Kidney capillary endothelial cell (primary cell): ENCODE measurements around the gene ARFGEF2.
"Not testable (repeated sequence)": the region's sequence is repeated elsewhere in the genome, so short reads cannot be mapped to it uniquely, and the experiment has no call there.

Experiments used
- DNase-seq: peaks from one replicate; pipeline ENCODE4 v3.0.0-alpha.2; 2018; ENCODE audit warnings: low spot score

Gene ARFGEF2

DNA sequence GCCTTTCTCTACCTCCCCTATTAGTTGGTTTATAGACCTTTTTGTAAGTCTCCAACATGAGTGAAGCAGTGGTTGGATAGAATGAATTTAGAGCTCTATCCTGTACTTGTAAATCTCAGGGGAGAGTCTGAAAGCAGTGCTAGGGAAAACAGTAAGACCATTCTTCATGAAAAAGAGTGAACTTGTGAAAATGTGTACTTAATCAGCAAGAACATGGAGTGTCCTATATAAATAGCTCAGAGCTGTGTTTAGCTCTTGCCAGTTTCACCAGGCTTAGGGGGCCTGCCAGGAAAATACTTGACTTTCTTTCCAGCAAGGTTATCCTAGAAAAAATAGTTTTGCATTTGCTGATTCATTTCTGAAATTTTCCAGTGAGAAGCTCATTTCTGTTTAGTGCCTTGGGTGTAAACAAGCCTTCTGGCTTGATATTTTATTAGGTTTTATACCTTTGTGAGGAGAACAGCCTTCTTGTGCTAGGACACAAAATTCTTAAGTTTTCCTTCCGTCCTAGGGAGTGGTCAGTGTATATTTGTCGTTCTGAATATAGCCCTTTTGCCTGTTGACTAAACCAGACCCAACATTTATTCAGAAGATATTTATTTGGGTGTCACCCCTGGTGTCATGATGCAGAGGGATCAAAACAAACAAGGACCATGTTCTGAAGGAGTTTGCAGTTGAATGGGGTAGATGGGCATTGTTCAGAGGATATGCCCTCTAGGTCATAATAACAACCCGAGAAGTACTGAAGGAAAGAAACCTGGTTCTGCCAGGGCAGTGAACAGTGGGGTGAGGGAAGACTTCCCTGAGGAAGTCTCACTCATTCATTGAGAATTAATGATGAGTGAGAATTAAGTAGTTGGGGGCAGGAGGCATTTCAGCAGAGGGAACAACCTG is 7.6 kb downstream of the ARFGEF2 start:
- peak; percentile 17 for DNase-seq

DNA sequence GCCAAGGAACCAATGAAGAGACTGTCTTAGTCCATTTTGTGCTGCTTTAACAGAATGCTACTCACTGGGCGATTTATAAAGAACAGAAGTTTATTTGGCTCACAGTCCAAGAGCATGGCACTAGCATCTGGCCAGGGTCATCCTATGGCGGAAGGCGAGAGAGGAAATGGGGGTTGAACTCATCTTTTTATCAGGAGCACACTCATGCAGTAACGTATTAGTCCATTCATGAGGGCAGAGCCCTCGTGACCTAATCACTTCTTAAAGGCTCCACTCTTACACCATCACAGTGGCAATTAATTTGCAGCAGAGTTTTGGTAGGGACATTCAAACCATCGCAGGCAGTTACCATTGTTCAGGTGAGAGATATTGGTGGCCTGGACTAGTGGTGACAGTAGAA is 8.5 kb downstream of the ARFGEF2 start:
- peak; percentile 69 for DNase-seq

DNA sequence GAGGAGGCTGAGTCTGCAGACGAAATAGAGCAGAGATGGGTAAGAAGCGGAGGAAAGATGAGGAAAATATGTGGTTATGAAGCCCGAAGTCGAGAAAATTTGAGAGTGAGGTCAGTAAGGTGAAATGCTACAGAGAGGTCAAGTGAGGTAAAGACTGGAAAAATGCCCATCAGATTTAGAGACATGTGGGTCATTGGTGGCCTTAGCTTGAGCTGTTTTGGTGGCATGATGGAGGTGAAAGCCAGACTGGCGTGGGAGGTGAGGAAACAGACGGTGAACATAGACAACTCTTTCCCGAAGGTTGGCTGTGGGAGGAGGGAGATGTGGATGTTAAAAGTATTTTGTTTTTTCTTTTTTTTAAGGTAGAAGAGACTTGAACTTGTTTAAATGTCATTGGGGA is 9.4 kb downstream of the ARFGEF2 start:
- no peak for DNase-seq

DNA sequence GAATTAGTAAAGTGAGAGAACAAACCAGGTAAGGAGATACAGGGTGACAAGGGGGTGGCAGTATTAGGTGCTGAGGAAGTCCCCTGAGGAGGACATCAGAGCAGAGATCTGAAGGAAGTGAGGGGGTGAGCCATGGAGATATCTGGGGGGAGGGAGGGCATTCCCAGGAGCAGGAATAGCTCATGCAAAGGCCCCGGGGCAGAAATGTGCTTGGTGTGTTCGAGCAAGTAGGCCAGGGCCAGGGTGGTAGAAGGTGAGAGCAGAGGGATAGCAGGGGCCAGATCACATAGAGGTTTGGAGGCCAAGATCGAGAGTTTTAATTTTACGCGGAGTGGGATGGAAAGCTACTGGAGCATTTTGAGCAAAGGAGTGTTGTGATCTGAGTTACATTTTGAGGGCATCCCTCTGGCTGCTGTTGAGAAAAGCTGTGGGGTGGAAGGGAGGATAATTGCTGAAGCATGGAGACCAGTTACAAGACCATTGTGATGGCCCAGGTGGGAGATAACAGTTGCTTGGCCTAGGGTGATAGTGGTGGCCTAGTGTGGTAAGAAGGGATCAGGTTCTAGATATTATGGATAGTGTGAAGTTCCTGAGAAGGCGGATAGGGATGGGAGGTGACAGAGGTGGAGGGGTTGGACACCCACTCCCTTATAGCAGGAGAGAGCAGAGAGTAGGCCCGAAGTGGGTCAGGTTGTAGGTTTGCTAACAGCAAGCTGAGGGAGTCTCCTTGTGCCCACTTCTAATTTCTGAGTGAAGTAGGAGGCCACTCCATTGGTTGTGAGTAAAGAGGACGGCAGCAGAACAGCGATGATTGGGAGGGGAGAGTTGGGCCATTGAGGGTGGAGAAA is 10.2 kb downstream of the ARFGEF2 start:
- DNase-seq: no peak

DNA sequence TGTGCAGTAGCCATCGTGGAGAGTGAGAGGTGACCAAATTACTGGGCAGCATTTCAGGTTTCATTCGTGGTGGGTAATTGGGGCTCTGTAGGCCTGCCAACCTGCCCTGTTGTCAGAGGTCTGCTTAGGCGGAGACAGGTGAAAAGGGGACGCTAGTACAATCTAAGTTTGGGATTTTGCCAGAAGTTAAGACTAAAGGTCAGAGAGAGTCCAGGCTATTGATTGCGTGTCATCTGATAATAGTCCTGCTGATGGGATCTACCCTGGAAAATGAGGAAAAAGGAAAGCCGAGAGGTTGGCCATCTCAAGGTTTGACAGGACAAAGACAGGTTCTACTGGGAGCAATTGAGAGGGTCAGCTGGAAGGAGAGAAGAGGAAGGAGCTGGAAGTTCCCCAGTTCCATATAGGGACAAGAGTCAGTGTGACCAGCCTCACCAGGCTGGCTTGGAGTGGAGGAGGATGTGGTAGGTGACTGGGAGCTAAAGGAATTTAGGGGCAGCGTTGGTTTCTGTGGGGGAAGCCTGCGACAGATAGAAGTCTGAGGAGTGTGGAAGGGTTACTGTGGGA is 10.9 kb downstream of the ARFGEF2 start:
- DNase-seq: no peak

DNA sequence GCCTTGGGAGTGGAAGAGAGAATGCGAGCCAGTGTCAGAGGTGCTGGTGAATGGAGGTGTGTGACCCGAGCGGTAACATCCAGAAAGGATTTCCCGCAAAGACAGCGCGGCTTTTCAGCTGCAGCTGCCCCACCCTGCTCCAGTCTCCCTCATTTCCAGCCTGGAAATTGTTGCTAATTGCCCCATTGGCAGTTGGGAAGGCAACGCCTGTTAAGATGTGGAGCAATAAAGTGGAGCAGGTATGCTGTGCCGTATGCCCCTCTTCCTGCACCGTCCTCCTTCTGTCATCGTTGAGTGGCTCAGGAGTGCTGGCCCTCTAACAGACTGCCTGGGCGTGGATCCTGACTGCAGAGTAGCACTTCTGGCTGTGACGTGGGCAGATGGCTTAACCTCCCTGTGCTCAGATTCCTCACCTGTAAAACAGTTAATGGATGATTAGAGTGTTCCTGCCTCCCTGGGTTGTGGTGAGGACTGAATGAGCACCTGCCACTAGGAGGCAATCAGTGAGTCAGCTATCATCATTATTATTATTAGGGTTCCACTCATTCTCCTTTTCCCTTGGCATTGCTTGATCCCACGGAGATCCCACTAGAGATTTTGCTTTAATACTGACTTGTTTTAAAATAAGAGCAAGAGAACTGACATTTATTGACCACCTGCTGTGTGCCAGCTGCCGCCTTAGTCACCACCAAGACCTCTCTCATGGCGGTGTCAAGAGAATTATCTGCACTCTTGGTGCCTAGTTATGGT is 11.7 kb downstream of the ARFGEF2 start:
- DNase-seq: no peak

DNA sequence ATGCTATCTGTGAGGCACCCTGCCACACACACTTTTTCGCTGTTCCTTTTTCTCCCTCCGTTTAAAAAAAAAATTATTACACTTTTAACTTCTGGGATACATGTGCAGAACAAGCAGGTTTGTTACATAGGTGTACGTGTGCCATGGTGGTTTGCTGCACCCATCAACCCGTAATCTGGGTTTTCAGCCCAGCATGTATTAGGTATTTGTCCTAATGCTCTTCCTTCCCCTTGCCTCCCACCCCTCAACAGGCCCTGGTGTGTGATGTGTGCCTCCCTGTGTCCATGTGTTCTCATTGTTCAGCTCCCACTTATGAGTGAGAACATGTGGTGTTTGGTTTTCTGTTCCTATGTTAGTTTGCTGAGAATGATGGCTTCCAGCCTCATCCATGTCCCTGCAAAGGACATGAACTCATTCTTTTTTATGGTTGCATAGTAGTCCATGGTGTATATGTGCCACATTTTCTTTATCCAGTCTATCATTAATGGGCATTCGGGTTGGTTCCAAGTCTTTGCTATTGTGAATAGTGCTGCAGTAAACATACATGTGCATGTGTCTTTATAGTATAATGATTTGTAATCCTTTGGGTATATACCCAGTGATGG is 12.9 kb downstream of the ARFGEF2 start:
- not testable (repeated sequence) for DNase-seq

DNA sequence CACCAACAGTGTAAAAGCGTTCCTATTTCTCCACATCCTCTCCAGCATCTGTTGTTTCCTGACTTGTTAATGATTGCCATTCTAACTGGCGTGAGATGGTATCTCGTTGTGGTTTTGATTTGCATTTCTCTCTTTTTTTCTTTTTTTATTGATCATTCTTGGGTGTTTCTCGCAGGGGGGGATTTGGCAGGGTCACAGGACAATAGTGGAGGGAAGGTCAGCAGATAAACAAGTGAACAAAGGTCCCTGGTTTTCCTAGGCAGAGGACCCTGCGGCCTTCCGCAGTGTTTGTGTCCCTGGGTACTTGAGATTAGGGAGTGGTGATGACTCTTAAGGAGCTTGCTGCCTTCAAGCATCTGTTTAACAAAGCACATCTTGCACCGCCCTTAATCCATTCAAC is 13.5 kb downstream of the ARFGEF2 start:
- DNase-seq: not testable (repeated sequence)

DNA sequence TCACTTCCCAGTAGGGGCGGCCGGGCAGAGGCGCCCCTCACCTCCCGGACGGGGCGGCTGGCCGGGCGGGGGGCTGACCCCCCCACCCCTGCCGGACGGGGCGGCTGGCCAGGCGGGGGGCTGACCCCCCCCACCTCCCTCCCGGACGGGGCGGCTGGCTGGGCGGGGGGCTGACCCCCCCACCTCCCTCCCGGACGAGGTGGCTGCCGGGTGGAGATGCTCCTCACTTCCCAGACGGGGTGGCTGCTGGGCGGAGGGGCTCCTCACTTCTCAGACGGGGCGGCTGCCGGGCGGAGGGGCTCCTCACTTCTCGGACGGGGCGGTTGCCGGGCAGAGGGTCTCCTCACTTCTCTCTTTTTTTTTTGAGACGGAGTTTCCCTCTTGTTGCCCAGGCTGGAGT is 14.7 kb downstream of the ARFGEF2 start:
- not testable (repeated sequence) for DNase-seq

DNA sequence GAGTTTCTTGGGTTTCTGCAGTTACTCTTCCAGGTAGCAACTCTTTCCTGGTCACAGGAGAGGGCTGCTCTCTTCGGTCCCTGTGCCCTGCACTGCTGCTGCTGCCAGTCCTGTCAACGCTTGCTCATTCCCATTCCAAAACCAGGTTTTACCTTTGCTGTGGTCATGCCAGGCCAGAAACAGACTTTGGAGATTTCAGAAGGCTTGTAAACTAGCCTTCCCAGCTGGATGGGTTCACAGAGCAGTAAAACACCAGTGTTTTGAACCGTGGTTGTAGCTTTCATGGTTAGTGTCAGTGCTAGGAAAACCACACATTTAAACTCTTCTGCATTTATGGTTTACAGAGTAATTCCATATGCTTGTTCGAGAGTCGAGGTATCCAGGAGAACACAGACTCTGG is 16.2 kb downstream of the ARFGEF2 start:
- DNase-seq: no peak

DNA sequence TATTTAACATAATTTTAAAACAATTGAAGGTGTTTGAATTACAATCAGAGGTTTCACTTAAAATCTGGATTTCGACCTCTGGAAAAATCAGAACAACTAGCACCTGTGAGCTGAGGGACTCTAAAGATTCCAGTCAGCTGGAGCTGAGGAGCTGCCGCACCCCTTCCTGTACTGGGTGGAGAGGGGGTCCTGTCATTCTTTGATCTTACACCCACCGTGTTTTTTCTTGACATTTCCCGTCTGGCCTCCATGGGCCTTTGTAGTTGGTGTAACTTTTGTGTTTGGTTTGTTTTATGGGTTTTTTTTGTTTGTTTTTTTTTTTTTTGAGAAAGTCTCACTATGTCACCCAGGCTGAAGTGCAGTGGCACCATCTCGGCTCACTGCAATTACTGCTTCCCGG is 17.2 kb downstream of the ARFGEF2 start:
- no peak for DNase-seq

DNA sequence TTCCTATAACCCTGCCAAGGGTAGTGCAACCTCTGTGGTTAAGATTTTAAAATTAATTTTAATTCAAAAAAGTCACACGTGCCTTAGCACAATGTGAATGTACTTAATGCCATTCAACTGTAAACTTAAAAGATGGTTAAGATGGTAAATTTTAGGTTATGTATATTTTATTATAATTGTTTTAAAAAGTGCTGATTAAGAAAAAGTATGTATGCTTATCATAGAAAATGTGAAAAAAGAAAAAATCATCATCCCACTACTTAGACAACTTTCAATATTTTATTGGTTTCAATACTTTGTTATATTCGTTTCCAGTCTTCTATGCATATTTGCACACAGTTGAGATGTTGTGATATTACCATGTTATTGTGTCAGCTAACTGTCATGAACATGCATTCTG is 18.7 kb downstream of the ARFGEF2 start:
- no peak for DNase-seq

DNA sequence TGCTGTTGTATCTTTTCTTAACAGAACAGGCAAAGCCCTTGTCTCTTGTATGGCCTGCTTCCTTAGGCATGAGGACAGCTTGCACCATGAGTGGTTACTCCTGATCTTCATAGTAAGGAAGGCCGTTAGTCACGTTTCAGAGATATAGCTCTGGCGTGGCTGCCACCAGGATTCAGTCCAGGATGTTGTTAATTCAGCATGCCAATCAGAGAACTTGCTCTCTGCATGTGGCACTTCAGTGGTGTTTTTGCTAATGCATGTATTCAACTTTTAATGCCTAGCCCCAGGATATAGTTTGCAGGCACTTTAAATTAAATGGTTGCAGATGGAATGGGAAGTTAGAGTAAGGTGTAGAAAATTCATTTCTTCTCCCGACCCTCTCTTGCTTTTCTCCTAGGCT is 20.0 kb downstream of the ARFGEF2 start:
- DNase-seq: no peak

DNA sequence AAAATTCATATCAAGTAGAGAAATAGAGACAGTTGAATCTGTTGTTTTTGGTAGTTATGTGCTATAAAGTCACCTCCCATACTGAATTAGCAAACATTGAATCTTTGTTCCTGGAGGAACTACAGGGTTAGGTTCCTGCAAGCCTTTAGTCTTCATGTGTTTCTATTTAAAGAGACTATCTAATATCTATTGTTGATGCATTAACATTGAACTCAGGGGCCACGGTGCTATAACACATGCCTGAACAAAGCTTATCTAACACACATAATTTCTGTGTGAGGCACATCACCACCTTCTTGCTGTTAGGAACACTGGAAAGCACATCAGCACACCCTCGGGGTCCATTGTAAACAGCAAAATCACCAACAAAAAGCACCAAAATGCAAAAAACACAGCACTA is 21.2 kb downstream of the ARFGEF2 start:
- no peak for DNase-seq

DNA sequence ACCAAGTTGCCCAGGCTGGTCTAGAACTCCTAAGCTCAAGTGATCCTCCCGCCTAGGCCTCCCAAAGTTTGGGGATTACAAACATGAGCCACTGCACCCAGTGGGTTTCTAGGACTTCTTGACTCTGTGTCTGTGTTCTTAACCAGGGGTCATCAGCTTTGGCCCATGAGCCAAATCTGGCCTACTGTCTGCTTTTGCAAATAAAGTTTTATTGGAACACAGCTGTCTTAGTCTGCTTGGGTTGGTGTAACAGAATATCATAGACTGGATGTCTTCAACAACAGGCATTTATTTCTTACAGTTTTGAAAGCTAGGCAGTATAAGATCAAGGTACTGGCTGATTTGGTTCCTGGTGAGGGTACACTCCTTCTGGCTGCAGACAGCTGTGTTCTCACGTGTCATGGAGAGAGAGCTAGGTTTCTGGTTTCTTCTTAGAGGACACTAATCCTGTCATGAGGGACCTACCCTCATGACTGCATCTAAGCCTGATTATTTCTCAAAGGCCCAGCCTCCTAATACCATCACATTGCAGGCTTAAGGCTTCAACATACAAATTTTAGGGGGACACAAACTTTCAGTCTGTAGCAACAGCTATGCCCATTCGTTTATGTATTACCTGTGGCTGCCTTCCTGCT is 23.3 kb downstream of the ARFGEF2 start:
- no peak for DNase-seq

DNA sequence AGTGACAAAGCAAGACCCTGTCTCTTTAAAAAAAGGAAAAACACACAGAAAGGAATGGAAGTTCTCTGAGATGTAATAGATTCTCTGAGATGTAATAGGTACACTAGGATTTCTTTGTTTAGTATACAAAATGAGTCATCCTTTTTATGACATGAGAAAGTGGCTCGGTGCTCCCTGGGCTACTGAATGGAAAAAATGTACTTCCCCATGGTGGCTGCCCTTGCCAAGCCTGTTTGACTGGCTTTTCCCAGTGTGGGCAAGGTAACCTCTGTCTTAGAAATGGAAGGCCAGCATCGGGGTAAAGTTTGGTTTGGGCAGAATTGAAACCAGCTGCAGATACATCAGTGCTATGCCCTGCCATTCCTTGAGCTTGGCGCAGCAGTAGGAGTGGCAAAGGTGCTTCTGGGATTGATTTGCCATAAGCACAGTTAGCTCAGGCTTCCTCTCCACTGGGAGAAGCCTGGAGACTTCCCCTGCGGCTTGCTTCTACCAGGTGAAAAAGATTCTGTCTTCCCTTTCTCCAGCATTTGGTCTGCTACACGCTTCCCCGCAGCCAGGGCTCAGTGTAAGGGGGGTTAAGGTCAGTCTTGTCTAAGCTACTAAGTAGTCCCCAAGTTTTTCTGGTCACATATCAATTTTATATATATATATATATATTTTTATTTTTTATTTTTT is 24.5 kb downstream of the ARFGEF2 start:
- DNase-seq: peak; percentile 20

DNA sequence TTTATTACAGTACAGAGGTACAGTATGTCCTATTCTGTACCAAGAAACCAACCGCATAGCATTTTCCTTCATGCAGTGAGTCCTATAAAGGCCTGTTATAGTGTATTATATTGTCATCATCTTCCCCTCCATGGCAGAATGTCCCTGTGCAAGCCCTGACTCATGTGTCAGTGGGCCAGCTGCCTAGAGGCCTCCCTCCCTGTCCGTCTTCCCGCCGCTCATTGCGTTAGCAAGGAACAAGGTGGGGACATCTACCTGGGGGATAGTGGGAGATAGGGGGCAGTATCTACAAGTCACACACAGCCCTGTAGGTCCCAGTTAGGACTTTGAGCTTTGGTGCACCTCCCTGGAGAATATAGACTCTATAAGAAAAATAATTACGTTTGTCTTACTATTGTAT is 27.1 kb downstream of the ARFGEF2 start:
- no peak for DNase-seq

DNA sequence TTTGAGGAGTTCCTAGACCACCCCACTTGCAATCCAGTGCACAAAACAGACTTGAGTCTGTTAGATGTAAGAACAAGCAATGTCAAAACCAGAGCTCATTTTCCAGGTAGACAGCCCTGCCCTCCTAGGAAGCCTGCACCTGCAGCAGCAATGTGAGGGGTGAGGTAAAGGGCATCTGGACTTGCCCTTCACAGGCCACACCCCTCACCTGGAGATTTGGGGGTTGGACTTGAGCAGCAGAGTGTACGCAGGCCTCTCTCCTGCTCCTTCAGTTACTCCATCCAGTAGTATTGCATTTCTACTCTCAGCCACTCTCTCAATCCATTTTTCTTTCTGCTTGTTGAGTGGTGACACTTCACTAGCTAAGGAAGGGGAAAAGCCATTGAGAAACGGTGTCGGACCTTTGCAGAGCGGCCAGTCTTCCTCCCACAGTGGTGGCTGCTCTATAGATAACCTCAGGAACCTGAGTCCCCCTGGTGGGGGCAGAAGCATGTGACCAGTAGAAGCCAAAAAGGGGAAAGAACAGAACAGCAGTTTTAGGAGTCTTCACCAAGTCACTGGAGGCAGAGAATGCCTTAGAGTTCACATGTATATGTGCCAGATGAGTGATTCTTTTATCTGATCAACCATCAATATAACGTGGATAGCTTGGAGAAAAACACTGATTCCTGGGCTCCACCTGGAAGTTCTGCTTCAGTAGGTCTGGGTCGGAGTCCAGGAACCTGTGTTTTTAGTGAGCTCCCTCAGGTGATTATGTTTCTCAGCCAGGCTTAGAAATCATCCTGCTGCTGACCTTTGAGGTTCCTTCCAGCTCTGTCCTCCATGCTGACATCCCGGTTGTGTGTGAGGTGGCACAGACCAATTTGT is 28.0 kb downstream of the ARFGEF2 start:
- DNase-seq: no peak

DNA sequence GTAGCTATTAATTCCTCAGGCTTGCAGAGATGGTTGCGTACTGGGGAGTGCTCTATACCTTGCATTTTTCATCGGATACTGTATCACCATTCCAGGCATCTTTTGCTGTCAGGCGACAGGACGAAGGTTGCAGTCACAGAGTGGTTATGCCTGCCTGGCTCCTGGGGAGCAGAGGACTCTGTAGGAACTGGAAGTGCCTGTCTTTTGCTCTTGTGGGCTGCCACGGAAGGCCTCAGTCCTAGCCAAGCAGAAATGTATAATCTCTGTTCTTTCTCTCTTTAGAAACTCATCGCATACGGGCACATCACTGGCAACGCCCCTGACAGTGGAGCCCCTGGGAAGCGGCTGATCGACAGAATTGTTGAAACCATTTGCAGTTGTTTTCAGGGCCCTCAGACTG is 29.5 kb downstream of the ARFGEF2 start:
- DNase-seq: no peak

DNA sequence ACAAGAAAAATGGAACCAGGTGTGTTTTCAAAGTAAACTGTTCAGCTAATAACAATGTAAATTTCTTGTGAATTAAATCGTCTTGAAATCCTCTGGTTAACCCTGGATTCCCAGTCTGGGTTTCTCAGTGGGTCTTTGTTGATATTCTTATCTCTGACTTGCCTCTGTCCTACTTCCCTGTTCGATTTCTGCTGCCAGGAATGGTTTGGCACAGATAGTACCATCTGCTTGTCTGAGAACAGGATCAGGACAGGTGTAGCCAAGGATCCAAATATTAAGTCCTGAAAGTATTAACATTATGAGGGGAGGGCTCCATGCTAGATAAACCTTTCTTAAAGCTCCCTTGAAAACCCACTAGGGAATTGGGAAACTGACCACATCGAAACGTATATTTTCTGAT is 30.1 kb downstream of the ARFGEF2 start:
- no peak for DNase-seq
